OCI-LY7 (cell line): ENCODE measurements around the gene HCK. TPM values are rescaled to one million over a fixed set of nuclear protein-coding genes. Genes with fewer than 3 reads are reported as not detected.
"Not testable (repeated sequence)": the region's sequence is repeated elsewhere in the genome, so short reads cannot be mapped to it uniquely, and the experiment has no call there.

Source experiments
- BruUV-seq: library from RNA; stranded (reverse); fragments of 400-500 nt; replicated peaks from 2 replicates; lab custom pipeline; 2021; lab: Mats Ljungman, UMichigan
- CTCF ChIA-PET: fragments of 300-600 bp; sonication (Branson Sonifier 250); formaldehyde crosslinking; loops from one replicate; lab custom pipeline; 2022; ENCODE audit warnings: antibody characterized with exemption; ENCODE audit not compliant: unreplicated experiment; lab: Charles Lee
- POLR2A ChIA-PET: fragments of 300-600 bp; sonication (Branson Sonifier 250); formaldehyde crosslinking; loops from one replicate; lab custom pipeline; 2022; ENCODE audit warnings: antibody characterized with exemption; lab: Charles Lee
- DNase-seq: peaks from one replicate; pipeline ENCODE4 v3.0.0-alpha.2; 2015; ENCODE audit warnings: low spot score
- H2AFZ ChIP-seq: fragments of 200-600 bp; sonication (generic), shearing (Covaris generic); 2 replicates; pipeline ENCODE4 v1.6.1; 2014; ENCODE audit warnings: mild to moderate bottlenecking, antibody characterized with exemption, low read length, moderate library complexity
- H3K27ac ChIP-seq: fragments of 200-600 bp; sonication (generic); 2 replicates; pipeline ENCODE4 v1.5.1; 2014; ENCODE audit warnings: mixed run types, low read depth, mild to moderate bottlenecking, moderate library complexity, low read length, inconsistent platforms; ENCODE audit not compliant: poor library complexity, severe bottlenecking
- H3K36me3 ChIP-seq: fragments of 200-600 bp; sonication (generic); 2 replicates; pipeline ENCODE4 v1.6.1; 2014; ENCODE audit warnings: mild to moderate bottlenecking, antibody characterized with exemption, low read length, moderate library complexity, mixed read lengths; ENCODE audit not compliant: insufficient read depth
- H3K4me1 ChIP-seq: fragments of 200-600 bp; sonication (generic); 2 replicates; pipeline ENCODE4 v1.5.1; 2014; ENCODE audit warnings: mild to moderate bottlenecking, low read length; ENCODE audit not compliant: insufficient read depth, poor library complexity, severe bottlenecking
- H3K4me2 ChIP-seq: fragments of 200-600 bp; sonication (generic); 2 replicates; pipeline ENCODE4 v1.6.1; 2014; ENCODE audit warnings: mild to moderate bottlenecking, low read length
- H3K4me3 ChIP-seq: fragments of 200-600 bp; sonication (generic); 2 replicates; pipeline ENCODE4 v1.5.1; 2014; ENCODE audit warnings: mild to moderate bottlenecking, low read depth, low read length; ENCODE audit not compliant: poor library complexity, severe bottlenecking
- H3K79me2 ChIP-seq: fragments of 200-600 bp; sonication (generic); 2 replicates; pipeline ENCODE4 v1.6.1; 2016; ENCODE audit warnings: low read depth, mild to moderate bottlenecking, low read length, moderate library complexity, mixed read lengths; ENCODE audit not compliant: insufficient read depth
- H3K9me2 ChIP-seq: fragments of 200-600 bp; sonication (generic); 2 replicates; pipeline ENCODE4 v1.6.1; 2016; ENCODE audit warnings: mild to moderate bottlenecking, low read length, mixed read lengths; ENCODE audit not compliant: insufficient read depth
- H3K9me3 ChIP-seq: fragments of 200-600 bp; sonication (generic); 2 replicates; pipeline ENCODE4 v1.6.1; 2014; ENCODE audit warnings: mild to moderate bottlenecking, mixed run types, low read length, mixed read lengths
- H4K20me1 ChIP-seq: fragments of 200-600 bp; sonication (generic); 2 replicates; pipeline ENCODE4 v1.6.1; 2014; ENCODE audit warnings: mild to moderate bottlenecking, antibody characterized with exemption, low read length, moderate library complexity, mixed read lengths; ENCODE audit not compliant: insufficient read depth
- EZH2phosphoT487 ChIP-seq: fragments of 200-600 bp; sonication (generic); IDR thresholded peaks from 2 replicates; pipeline ENCODE4 v1.6.1; 2018; ENCODE audit warnings: low read depth, borderline replicate concordance, mild to moderate bottlenecking, mixed run types, antibody characterized with exemption, low read length, moderate library complexity, mixed read lengths
- intact Hi-C: fragments of 100-400 bp; cut with micrococcal nuclease; formaldehyde crosslinking; loops from one replicate; pipeline ENCODE4 v1.10.0; 2022; ENCODE audit not compliant: unreplicated experiment
- total RNA-seq, 2 experiments: library from RNA; depleted of rRNA in 1 of 2; stranded (reverse); fragments of >200 nt in 1 of 2; shearing (Covaris generic) in 1 of 2; gene quantifications; 2 replicates each; pipeline ENCODE4 v1.2.3, GENCODE V29; 2014 to 2022
- TF ChIP-seq, protein P1 (sequence below): fragments of 200-600 bp; sonication (generic); conservative IDR thresholded peaks from 2 replicates; pipeline ENCODE4 v1.5.1; 2014; ENCODE audit warnings: mild to moderate bottlenecking, antibody characterized with exemption, low read length, moderate library complexity, mixed read lengths

The HCK gene
- total RNA-seq, 2 experiments from 2014 or later: 0.19 to 3.2 TPM

DNA sequence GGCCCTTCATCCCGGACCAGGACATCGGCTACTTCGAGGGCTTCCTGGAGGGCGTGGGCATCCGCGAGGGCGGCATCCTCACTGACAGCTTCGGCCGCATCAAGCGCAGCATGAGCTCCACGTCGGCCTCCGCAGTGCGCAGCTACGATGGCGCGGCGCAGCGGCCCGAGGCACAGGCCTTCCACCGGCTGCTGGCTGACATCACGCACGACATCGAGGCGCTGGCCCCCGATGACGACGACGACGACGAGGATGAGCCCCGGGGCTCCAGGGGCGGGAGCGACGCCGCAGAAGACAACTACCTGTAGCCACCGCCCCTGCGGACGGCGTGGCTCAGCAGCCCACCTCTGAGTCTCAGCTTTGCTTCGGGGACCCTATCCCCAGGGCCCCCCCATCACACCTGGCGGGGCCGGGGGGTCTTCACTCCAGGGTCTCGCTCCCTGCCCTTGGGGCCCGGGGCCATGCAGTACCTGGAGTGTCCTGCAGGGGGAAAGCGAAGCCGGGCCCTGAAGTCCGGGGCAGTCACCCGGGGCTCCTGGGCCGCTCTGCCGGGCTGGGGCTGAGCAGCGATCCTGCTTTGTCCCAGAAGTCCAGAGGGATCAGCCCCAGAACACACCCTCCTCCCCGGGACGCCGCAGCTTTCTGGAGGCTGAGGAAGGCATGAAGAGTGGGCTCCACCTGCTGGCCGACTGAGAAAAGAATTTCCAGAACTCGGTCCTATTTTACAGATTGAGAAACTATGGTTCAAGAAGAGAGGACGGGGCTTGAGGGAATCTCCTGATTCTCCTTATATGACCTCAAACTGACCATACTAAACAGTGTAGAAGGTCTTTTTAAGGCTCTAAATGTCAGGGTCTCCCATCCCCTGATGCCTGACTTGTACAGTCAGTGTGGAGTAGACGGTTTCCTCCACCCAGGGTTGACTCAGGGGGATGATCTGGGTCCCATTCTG lies 20.8 kb upstream of the HCK start:
- POLR2A ChIA-PET: interaction anchor here (0.6 to 2.0 kb wide), 6 partner anchors 12 to 333 kb away, joined by 3 to 10 read pairs (median 4); no protein-coding TSS in a partner anchor
- DNase-seq: peak; percentile 66
- Histone ChIP-seq H3K9me2 (no peaks in the 10 kb centered on the region), H3K4me2 (peak overlapping the region; percentile 64), H3K9me3 (no peaks in the 10 kb centered on the region), H3K4me3 (peak overlapping the region; percentile 51), H2AFZ (peak overlapping the region; percentile 50; the same call in 1 of the 2 replicates), H3K27ac (no peak overlapping the region), H4K20me1 (no peaks in the 10 kb centered on the region), H3K36me3 (no peaks in the 10 kb centered on the region), H3K4me1 (peaks cover 32% of the 10 kb centered on the region), H3K79me2 (no peaks in the 10 kb centered on the region)
- BruUV-seq: no TSS peak
- intact Hi-C loops: loop anchor here (1.0 kb wide), 2 partner anchors 61 to 179 kb away; no protein-coding TSS in a partner anchor
- TF ChIP-seq, protein P1, sequence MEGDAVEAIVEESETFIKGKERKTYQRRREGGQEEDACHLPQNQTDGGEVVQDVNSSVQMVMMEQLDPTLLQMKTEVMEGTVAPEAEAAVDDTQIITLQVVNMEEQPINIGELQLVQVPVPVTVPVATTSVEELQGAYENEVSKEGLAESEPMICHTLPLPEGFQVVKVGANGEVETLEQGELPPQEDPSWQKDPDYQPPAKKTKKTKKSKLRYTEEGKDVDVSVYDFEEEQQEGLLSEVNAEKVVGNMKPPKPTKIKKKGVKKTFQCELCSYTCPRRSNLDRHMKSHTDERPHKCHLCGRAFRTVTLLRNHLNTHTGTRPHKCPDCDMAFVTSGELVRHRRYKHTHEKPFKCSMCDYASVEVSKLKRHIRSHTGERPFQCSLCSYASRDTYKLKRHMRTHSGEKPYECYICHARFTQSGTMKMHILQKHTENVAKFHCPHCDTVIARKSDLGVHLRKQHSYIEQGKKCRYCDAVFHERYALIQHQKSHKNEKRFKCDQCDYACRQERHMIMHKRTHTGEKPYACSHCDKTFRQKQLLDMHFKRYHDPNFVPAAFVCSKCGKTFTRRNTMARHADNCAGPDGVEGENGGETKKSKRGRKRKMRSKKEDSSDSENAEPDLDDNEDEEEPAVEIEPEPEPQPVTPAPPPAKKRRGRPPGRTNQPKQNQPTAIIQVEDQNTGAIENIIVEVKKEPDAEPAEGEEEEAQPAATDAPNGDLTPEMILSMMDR: peak; percentile 98
- TF ChIP-seq EZH2phosphoT487: no peak
- CTCF ChIA-PET: interaction anchor here (1.6 to 2.4 kb wide), 4 partner anchors 10 to 60 kb away, joined by 5 to 14 read pairs (median 8); no protein-coding TSS in a partner anchor

GRCh38 chr20:32033316-32033715 lies 18.7 kb upstream of the HCK start:
- Histone ChIP-seq H4K20me1 (no peaks in the 10 kb centered on the region), H3K4me2 (peak overlapping the region; percentile 33), H3K4me3 (no peak overlapping the region), H3K79me2 (no peaks in the 10 kb centered on the region), H3K4me1 (peaks cover 52% of the 10 kb centered on the region), H3K9me3 (no peaks in the 10 kb centered on the region), H3K27ac (no peak overlapping the region), H3K36me3 (no peaks in the 10 kb centered on the region), H2AFZ (peak overlapping the region; percentile 34; the same call in 1 of the 2 replicates), H3K9me2 (no peaks in the 10 kb centered on the region)
- no peak for DNase-seq
- POLR2A ChIA-PET: interaction anchor here (1.0 kb wide), 1 partner anchor 16 kb away, joined by 3 read pairs; no protein-coding TSS in a partner anchor
- no TSS peak for BruUV-seq
- TF ChIP-seq, protein P1: no peak
- no peak for TF ChIP-seq EZH2phosphoT487
- CTCF ChIA-PET: interaction anchor here (4.6 kb wide), 1 partner anchor 58 kb away, joined by 40 read pairs; no protein-coding TSS in a partner anchor
- intact Hi-C loops: no loop called here

GRCh38 chr20:32033721-32034120 lies 18.3 kb upstream of the HCK start:
- H4K20me1 ChIP-seq, H3K79me2 ChIP-seq, H3K9me2 ChIP-seq, BruUV-seq, H3K27ac ChIP-seq, intact Hi-C loops, DNase-seq, H3K9me3 ChIP-seq, H3K36me3 ChIP-seq, H3K4me3 ChIP-seq: not testable (repeated sequence)
- CTCF ChIA-PET: interaction anchor here (1.3 to 4.6 kb wide), 2 partner anchors 14 to 57 kb away, joined by 3 to 40 read pairs; no protein-coding TSS in a partner anchor
- POLR2A ChIA-PET: interaction anchor here (1.0 to 3.7 kb wide), 2 partner anchors 16 to 58 kb away, joined by 3 to 34 read pairs; no protein-coding TSS in a partner anchor
- Histone ChIP-seq H3K4me2 (peak overlapping the region; percentile 33), H3K4me1 (peaks cover 52% of the 10 kb centered on the region), H2AFZ (peak overlapping the region; percentile 34; the same call in 1 of the 2 replicates)
